NCI-H510A treated with DMSO at 0.1 percent for 48 hours (cell line): ENCODE measurements around the gene SIAE.
"Not testable (repeated sequence)": the region's sequence is repeated elsewhere in the genome, so short reads cannot be mapped to it uniquely, and the experiment has no call there.

Experiments used
- DNase-seq: peaks from one replicate; lab custom pipeline; 2025; lab: John Stamatoyannopoulos, UW

SIAE gene

DNA sequence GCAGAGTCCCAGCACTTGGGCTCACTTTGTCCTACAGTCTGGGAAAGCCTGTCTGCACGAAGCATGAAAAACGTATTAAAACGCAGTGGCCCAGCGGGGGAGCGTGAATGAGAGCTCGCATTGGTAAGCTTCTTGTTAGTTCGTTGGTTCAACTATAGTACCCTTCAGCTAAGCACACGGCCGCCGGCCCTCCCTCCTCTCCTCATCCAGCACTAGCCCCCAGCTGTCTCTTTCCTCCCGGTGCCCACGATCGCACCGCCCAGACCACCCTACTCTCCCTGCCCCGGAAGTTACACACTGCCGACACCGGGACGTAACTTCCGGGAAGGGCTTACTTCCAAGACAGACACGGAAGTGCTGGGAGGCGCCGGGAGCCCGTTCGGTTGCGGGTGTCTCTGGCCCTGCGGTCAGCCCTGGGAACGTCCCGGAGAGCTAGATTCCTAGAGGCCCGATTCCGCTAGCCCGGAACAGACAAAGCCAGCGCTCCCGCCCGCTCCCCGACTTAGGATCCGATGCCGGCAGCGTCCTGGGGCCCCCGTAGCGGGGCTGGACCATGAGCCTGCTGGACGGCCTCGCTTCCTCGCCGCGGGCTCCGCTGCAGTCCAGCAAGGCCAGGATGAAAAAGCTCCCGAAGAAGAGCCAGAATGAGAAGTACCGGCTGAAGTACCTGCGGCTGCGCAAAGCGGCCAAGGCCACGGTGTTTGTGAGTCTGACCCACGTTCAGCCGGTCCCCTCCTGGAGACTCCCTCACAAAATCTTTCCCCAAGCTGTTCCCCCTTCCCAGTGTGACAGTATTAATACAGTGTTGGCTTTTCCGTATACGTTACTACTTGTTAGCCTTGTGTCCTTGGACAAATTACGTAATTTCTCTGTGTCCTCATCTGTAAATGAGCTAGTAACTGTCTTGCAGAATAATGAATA lies 50.7 kb downstream of the SIAE start, which contains the start of gene TBRG1:
Gene TBRG1, plus strand, starts transcription at position 334 of the 921 bp plus-strand sequence. Its CDS starts 220 bp downstream, at position 554.
- peak; percentile 63 for DNase-seq

DNA sequence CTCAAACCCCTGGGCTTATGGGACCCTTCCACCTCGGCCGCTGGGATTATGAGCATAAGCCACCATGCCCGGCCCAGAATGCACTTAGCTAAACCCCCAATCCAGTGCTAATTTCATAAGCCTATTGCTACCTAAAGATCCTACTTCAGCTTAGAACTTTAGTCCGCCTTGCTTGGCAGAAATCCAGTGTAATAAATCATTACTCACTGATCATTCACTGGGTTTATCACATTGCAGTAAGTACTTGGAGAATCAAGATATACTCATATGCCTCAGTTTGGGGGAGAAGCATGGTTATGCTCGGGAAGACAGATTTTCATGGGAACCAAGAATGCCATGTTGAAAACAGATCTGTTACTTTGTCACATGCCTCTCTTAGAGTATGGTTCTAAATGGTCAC lies 54.7 kb downstream of the SIAE start:
- no peak for DNase-seq

DNA sequence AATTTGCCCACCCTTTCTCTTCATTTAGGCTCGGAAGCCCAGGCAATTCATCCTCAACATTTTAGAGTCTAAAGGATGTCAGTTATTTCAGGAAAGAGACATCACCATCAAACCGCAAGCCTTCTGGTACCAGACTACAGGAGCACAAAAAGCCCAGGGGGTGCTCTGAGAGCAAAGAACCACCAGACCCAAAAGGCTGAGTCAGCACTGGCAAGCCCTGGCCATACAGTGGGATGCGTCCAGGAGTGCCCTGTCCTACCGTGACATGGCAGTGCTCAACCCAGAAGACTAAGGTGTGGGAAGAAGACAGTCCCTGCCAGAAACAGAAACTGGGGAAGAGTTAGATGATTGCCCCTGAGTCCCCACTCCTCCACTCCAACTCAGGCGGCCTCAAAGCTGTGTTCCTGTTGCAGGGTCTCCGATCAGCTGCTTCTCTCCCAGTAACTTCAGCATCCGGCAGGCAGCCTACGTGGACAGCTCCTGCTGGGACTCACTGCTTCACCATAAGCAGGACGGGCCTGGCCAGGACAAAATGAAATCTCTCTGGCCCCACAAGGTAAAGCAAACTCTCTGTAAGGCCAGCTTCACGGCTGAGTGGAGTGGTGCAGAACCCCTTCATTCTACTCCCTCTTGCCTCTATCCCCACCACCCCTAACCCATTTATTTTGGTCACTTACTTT lies 60.8 kb downstream of the SIAE start:
- no peak for DNase-seq

DNA sequence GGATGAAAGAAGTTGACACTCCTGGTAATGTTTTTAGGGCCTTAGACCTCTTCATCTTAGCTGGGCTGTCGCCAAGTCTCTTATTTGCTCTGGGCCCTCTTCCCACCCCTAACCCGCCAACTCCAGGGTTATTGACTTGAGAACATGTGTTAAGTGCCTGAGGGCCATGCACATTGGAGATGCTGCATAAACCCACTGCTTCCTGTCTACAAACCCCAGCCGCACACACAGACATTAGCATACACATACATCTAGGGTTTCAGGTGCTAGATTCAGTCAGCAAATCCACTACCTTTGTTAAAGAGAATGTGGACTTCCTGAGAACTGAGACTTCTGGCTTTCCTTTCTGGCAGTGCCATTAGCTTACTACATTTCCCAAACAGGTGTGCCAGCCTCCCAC lies 61.5 kb downstream of the SIAE start:
- DNase-seq, result no peak

DNA sequence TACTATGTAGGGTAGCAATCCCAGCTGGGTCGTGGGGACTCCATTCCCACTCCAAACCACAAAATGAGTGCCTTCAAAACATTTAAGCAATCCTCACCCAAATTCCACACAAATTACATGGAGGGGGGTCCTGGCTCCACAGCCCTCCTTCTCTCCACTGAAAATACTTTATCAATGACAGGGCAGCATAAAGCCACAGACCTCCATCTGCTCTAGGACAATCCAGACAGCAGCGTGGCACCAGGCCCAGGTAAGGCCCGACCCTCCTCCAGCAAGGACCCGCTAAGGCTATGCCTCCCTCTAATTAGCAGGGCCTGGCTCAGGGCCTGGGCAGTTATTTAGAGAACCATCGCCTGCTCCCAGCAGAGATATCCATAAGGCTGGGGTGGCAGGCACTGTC lies 62.5 kb downstream of the SIAE start, which contains the start of gene PANX3:
Gene PANX3, plus strand, starts transcription at position 365 of the 400 bp plus-strand sequence. CDS start 129 bp downstream, outside the sequence.
- DNase-seq, result no peak

DNA sequence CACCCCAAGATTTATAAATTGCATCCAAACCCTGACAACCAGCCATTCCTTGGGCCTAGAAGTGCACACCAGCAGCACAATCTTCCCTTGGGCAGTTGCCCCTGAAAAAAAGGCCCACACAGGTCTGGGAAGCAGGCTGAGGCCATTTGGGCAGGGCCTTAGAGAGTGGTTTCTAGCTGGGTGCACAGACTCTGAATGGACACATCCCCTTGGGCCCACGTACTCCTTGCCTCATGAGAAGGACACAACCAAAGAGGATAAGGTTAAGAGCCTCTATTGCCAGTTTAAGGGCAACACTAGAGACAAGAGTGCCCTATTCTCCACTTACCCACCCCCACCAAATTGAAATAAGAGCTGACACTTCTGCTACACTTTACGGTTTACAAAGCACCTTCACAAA lies 63.2 kb downstream of the SIAE start:
- no peak for DNase-seq

DNA sequence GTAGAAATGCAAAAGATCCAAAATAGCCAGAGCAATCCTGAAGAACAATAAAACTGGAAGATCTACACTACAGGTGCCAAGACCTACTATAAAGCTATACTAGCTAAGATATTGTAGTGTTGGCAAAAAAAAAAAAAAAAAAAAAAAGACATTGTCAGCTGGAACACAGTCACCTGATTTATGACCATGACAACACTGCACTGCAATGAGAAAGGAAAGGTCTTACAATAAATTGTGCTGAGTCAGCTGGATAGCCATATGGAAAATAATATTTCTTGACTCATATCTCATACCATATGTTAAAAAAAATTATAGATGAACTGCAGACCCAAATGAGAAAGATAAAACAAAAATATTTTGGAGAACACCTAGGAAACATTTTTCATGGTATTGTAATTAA lies 65.4 kb downstream of the SIAE start:
- no peak for DNase-seq

DNA sequence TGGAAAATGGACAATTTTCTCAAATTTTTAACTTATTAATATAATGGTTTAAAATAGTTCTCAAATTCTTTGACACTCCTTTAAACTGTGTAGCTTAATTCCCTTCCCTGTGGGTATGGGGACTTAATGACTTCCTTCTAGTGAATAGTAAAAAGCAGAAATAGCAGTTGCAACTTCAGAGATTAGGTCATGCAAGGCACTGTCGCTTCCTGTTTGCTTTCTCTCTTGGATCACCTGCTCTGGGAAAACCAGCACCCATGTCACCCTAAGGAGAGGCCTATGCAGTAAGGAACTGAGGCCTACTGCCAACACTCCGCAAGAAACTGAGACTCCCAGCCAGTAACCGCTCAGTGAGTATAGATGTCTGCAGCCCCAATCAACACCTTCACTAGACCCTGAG lies 67.8 kb downstream of the SIAE start:
- DNase-seq, result no peak

DNA sequence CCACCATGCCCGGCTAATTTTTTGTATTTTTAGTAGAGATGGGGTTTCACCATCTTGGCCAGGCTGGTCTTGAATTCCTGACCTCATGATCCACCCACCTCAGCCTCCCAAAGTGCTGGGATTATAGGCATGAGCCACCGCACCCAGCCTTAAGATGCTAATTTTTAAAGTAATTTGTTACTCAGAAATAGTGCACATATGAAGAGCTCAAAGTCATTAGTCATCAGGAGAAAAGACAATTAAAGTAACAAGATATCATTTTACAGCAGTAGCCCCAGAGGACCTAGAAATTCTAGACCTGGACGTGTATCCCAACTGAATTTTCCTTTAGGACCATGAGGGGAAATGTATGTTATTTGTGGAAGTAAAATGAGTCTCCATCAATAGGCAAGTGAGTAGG lies 70.8 kb downstream of the SIAE start:
- DNase-seq, result not testable (repeated sequence)

DNA sequence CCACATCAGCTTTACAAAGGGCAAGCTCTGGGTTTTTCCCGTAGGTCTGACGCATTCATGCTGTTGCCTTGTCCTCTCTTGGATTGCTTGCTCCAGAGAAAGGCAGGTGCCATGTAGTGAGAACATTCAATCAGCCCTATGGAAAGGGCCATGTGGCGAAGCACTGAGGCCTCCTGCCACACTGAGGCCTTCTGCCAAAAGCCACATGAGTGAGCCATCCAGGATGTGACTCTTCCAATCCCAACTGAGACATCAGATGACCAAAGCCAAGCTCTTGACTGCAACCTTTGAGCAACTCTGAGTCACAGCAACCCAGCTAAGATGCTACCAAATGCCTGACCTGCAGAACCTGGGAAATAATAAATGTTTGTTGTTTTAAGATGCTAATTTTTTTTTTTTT lies 71.3 kb downstream of the SIAE start:
- no peak for DNase-seq

DNA sequence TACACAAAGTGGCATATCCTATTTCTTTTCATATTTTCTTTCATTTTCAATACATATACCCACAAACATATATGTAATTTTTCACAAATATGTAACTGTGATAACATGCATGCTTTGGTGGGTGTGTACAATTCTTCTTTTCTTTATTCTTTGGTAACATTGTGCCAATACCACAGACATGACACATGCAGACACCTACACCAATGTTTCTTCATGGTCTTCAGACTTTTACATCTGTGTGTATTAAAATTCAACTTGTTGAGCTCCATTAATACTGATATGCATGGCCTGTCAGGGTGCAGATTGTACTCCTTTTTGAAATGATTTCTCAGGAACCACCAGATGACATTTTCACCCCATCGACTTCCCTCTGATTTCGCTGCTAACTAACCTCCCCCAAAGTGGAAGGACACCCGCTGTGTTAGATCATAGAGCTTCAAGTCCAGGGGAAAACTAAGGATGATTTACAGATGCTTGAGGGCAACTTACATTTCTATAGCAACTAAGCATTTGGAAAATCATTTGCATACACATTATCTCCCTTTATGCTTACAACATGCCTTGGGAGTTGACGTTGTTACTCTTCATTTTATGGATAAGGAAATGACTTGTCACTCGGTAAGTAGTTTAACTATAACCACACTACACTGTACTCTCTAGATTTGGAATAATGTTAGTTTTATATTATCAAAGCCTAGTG lies 72.8 kb downstream of the SIAE start:
- DNase-seq, result no peak

DNA sequence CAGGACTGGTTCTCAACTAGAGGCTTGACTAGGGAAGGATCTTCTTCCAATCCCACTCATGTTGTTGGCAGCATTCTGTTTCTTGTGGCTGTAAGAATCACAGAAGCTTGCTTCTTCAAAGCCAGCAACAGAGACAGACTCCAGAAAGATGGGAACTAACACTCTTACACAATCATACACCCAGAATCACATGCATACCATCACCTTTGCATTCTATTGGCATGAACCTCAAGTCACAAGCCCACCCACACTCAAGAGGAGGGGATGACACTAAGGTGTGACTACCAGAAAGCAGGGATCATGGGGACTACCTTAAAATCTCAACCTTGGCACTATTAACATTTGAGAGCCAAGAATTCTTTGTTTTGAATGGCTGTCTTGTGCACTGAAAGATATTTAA lies 75.9 kb downstream of the SIAE start:
- DNase-seq, result no peak

DNA sequence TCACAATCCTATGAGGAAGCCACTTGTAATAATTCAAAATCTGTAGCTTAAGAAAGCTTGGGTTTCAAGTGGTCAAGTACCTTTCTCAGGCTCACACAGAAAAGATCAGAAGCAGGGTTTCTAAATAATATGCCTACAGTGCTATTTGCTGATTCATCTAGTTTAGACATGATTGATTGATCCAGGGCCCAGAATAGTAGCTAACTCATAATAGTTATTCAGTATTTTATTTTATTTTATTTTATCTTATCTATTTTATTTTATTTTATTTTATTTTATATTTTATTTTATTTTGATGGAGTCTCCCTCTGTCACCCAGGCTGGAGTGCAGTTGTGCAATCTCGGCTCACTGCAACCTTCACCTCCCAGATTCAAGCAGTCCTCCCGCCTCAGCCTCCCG lies 78.2 kb downstream of the SIAE start:
- no peak for DNase-seq

DNA sequence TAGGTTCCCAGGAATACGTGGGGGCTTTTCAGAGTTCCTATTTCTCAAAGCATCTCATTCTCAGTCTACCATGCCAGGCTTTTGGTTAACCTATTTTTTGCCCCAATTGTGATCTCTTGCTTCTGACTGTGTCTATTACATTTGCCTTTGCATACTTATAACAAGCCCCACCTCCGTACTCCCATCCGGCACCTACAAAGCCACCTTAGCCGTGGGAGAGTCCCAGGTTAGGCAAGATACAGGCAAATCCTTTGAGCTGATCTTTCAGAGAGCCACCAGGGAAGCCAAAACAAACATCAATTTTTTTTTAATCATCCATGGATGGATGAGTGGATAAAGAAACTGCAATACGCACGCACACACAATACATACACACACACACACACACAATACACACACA lies 80.9 kb downstream of the SIAE start:
- DNase-seq, result no peak

DNA sequence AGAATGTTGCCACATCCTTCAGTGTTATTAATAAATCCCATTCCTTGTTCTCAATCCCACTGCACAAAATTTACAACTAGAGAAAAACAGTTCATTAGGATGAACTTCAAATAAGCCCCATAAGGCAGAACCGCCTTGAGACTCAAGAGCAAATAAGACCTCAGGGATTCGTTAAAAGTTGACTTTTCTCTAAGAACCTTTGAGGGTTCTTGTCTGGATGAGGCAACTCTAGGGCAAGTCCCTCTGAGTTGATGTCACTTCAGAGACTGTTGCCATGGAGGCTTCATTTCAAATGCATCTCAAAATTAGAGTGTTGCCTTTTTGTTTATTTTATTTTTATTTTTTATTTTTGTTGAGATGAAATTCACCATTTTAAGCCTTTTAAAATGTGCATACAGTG lies 82.1 kb downstream of the SIAE start:
- DNase-seq, result no peak

DNA sequence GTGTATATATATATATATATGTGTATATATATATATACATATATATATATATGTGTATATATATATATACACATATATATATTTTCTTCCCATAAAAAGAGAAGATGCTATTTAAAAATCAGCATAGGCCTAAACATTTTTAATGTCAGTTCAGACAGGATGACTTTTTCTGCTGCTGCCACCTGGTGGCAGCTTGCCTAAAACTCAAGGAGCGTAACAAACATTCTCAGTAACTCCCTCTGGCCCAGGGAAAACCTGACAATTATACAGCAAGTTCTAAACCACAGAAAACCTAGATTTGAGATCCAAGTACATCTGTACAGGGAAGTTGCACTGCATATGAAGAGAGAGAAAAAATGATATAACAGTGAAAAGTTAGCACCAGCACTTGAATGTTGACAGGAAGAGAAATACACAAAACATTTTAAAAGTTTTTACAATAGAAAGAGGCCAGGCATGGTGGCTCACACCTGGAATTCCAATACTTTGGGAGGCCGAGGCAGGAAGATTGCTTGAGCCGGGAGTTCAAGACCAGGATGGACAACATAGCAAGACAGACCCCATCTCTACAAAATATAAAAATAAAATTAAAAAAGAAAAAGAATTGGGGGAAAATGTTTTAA lies 87.2 kb downstream of the SIAE start:
- DNase-seq, result peak; percentile 20

DNA sequence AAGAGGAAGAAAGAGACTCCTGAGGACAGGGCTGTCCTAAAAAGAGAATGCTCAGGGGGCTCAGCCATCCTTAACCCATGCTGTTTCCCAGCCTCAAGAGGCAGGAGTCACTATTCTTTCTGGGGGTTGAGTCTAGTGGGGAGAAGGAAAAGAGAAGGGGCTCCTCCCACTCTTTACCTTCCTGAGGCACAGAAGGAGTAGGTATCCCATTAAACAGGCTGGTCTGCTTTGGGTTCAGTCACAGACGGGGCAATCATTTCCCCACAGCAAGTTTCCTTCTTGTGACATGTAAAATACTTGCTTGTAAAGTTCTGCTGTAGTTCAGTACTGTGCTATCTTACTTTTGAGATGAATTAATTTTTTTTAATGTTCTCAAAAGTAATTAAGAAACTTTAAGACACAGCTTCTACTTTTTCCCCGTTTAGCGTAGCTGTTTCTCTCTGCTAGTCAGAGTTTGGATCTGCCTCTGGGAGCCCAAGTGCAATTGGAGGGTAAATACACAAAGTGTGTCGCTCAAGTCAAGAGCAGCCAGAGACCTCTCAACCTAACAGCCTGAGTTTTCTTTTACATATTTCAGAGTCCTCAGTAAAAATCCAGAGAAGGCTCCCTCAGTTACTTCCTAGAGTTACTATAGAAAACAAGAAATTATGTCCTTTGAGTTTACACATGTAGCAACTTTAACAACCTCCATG lies 88.7 kb downstream of the SIAE start:
- no peak for DNase-seq

DNA sequence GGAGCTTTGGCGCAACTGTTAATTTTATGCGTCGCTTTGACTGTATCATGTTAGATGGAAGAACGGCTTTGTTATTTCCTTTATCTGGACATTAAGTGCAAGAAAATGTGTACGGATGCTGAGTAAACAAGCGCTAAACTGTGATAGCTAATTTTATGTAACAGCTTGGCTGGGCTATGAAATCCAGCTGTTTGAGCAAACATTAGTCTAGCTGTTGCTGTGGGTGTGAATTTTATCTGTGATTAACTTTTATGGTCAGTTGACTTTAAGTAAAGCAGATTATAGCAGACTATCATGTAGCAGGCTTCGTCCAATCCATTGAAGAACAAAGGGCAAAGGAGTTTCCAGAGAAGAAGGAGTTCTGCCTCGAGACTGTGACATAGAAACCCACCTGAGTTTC lies 89.8 kb downstream of the SIAE start:
- no peak for DNase-seq
